ENCODE measurements around the gene ATP10B.

The ATP10B gene

DNA sequence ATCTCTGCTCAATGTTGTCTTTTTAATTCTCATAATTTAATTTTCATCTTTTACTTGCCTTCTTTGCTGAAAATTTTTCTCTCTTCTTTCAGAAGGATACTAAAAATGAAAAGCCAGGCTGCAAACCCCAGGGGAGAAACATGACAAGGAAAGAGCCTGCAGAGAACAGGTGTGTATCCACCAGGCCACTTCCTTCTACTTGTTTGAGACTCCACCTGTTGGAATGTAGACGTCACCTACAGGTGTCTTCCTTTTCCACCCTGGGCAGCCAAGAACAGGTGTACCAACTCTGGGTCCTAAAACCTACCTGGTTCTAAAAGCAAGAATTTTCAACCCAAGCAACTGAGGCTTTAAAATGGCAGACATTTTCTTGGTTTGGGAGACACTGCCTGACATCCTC lies 166.8 kb downstream of the ATP10B start:
- no peak for TF ChIP-seq JUND (IDR thresholded peaks at IDR 0.05; ENCODE audit: low read depth)
- in situ Hi-C loops (cut with HindIII; ENCODE audit: low pct_unique_long_range_greater_than_20kb, low sequenced_read_pairs), result no loop called here
- peak in 1 of 2 experiments; percentile 88 for DNase-seq (ENCODE audit: low read depth in 1 of 2, low spot score in 1 of 2)

DNA sequence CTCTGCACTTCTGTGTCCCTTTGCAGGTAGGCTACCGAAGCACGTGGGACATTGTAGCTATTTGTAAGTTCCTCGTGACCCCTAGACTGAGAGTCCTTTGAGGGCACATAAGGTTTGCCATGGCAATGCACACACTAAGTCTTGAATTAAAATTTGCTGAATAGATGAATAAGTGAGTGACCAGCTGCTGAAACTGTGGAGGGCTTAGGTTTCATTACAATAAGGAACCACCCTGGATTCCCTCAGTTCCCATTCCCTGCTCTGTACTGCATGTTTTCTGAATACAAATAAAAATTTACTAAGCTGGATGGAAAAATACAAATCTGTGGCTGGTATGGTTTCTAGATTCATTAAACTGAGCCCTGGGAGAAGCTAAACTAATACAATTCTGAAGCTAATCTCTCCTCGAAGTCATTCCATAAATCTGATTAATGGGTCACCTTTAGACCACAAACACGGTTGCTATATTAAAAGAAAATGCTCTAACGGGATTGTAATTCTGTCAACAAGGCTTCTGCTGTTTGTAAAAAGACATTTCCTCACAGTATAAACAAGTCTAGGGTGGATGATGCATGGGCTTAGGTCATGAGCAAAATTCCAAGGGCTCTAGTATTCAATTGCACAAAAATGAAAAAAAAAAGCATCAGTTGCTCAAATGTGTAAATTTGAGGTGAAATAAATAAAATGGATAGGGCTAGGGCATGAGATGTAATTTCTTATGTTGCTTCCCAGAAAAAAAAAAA lies 172.3 kb downstream of the ATP10B start:
- no peak for TF ChIP-seq JUND (IDR thresholded peaks at IDR 0.05; ENCODE audit: low read depth)
- no peak for DNase-seq (ENCODE audit: low read depth in 1 of 2, low spot score in 1 of 2)
- in situ Hi-C loops (cut with HindIII; ENCODE audit: low pct_unique_long_range_greater_than_20kb, low sequenced_read_pairs), result no loop called here

DNA sequence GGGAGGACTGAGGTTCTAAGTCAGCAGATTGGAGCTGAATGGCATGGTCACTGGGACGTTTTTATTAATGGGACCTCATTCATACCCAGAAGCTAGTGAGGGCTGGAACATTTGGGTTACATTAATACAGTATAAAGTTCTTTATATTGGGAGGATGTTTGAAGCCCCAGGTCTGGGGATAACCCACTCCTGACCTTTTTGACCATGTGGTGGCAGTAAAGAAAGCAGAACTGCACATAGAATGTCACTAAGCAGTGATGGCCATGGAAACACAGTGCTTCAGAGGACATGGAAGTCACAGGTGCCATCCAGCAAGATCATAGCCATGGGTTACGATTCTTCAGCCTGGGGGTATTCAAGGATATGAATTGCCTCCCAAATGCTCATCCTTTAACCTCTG lies 176.0 kb downstream of the ATP10B start:
- in situ Hi-C loops (cut with HindIII; ENCODE audit: low pct_unique_long_range_greater_than_20kb, low sequenced_read_pairs), result no loop called here
- no peak for TF ChIP-seq JUND (IDR thresholded peaks at IDR 0.05; ENCODE audit: low read depth)
- no peak for DNase-seq (ENCODE audit: low read depth in 1 of 2, low spot score in 1 of 2)

- TF ChIP-seq JUND (IDR thresholded peaks at IDR 0.05; ENCODE audit: low read depth), result no peak
- in situ Hi-C loops (cut with HindIII; ENCODE audit: low pct_unique_long_range_greater_than_20kb, low sequenced_read_pairs), result no loop called here
- no peak for DNase-seq (ENCODE audit: low read depth in 1 of 2, low spot score in 1 of 2)
Observed at GRCh38 chr5:160674901-160675300, 177.1 kb downstream of the ATP10B start.

- in situ Hi-C loops (cut with HindIII; ENCODE audit: low pct_unique_long_range_greater_than_20kb, low sequenced_read_pairs), result no loop called here
- no peak for DNase-seq (ENCODE audit: low read depth in 1 of 2, low spot score in 1 of 2)
- no peak for TF ChIP-seq JUND (IDR thresholded peaks at IDR 0.05; ENCODE audit: low read depth)
Observed at GRCh38 chr5:160672521-160672920, 179.5 kb downstream of the ATP10B start.

DNA sequence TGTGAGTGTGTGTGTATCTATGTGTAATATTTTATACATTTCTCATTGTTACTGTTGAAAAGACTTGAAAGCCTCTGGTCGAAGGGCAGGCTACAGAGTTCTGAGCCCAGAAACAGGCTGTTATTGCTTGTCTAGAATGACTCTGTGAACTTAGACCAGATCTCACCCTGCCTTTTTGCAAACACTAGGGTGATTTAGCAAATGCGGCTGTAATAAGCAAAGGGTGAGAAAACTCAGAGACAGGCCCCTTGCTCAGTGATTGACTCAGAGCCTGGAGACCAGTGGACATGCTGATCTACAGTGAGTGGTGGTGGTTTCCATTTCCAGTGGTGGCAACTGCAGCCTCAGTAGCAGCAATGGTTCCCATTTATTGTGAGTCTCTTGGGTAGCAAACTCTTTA lies 183.7 kb downstream of the ATP10B start:
- in situ Hi-C loops (cut with HindIII; ENCODE audit: low pct_unique_long_range_greater_than_20kb, low sequenced_read_pairs), result no loop called here
- no peak for DNase-seq (ENCODE audit: low read depth in 1 of 2, low spot score in 1 of 2)
- no peak for TF ChIP-seq JUND (IDR thresholded peaks at IDR 0.05; ENCODE audit: low read depth)

- no peak for DNase-seq (ENCODE audit: low read depth in 1 of 2, low spot score in 1 of 2)
- TF ChIP-seq JUND (IDR thresholded peaks at IDR 0.05; ENCODE audit: low read depth), result no peak
- in situ Hi-C loops (cut with HindIII; ENCODE audit: low pct_unique_long_range_greater_than_20kb, low sequenced_read_pairs), result no loop called here
Observed at GRCh38 chr5:160667160-160667559, 184.9 kb downstream of the ATP10B start.

DNA sequence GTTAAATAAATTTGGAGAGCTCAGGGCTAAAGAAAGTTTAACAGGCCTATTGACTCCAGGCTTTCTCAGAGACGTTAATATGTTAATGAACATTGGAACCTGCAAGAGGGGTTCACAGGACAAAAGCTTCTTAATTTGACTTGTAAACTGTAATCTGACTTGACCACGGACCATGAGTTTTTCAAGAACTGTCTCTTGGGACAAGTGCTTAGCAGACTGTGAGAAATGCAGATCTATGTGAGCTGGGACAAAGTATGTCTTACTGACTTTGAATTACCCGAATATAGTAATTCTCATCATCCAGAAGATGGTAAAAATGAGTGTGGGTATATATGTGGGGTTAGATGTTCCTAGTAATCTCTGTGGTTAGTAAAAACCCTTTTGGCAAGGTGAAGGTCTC lies 186.6 kb downstream of the ATP10B start:
- in situ Hi-C loops (cut with HindIII; ENCODE audit: low pct_unique_long_range_greater_than_20kb, low sequenced_read_pairs), result no loop called here
- no peak for TF ChIP-seq JUND (IDR thresholded peaks at IDR 0.05; ENCODE audit: low read depth)
- no peak for DNase-seq (ENCODE audit: low read depth in 1 of 2, low spot score in 1 of 2)

- DNase-seq (ENCODE audit: low read depth in 1 of 2, low spot score in 1 of 2), result no peak
- TF ChIP-seq JUND (IDR thresholded peaks at IDR 0.05; ENCODE audit: low read depth), result no peak
- in situ Hi-C loops (cut with HindIII; ENCODE audit: low pct_unique_long_range_greater_than_20kb, low sequenced_read_pairs), result no loop called here
Observed at GRCh38 chr5:160660132-160660531, 191.9 kb downstream of the ATP10B start.

GRCh38 chr5:160657622-160658458 lies 194.2 kb downstream of the ATP10B start:
- no peak for DNase-seq (ENCODE audit: low read depth in 1 of 2, low spot score in 1 of 2)
- in situ Hi-C loops (cut with HindIII; ENCODE audit: low pct_unique_long_range_greater_than_20kb, low sequenced_read_pairs), result no loop called here
- no peak for TF ChIP-seq JUND (IDR thresholded peaks at IDR 0.05; ENCODE audit: low read depth)

DNA sequence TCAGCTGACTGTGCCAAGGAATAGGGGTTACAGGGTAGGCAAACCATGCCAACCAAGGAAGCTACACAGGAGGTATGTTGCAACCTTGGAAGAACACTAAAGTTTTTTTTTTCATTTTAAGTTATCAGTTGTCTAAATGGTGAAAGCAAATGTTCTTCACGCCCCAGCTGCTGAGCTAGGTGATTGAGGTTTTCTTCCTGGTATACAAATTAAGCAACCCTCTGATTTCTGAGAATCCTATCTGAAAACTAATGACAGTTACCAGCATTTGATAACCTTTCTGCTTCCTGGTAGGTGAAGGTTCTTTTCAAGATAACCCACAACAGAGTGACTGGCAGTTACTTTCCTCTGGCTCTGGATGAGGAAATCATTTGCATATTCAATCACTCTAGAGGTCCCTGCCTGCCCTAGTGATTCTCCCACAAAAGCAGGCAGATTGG lies 194.9 kb downstream of the ATP10B start:
- DNase-seq (ENCODE audit: low read depth in 1 of 2, low spot score in 1 of 2), result no peak
- no peak for TF ChIP-seq JUND (IDR thresholded peaks at IDR 0.05; ENCODE audit: low read depth)
- in situ Hi-C loops (cut with HindIII; ENCODE audit: low pct_unique_long_range_greater_than_20kb, low sequenced_read_pairs), result no loop called here

DNA sequence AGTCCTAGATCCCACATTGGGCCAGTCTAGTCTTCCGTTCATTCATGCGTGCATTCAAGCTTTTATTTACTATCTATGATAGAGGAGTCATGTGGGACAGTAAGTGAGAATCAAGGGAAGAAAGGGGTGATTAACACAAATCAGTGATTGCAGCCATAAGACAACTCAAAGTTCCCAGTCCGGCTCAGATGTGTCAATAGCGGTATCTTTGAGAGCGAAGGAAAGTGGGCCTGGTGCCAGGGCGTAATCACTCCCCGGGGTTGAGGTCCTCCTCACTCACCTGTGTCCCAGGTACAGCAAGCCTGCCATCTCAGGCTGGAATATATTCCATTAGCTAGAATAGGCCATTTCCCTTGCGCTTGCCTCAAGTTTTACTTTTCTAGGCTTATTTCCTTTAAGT lies 196.3 kb downstream of the ATP10B start:
- DNase-seq (ENCODE audit: low read depth in 1 of 2, low spot score in 1 of 2), result no peak
- in situ Hi-C loops (cut with HindIII; ENCODE audit: low pct_unique_long_range_greater_than_20kb, low sequenced_read_pairs), result no loop called here
- no peak for TF ChIP-seq JUND (IDR thresholded peaks at IDR 0.05; ENCODE audit: low read depth)
